Sigmoid colon (tissue), 7 donors: ENCODE measurements around the gene QPCT. TPM values are rescaled to one million over a fixed set of nuclear protein-coding genes. Genes with fewer than 3 reads are reported as not detected.
A peak's percentile ranks its signal among the peaks of the same experiment; 100 is the strongest.

Source experiments
- DNase-seq: peaks from one replicate; pipeline ENCODE4 v3.0.0-alpha.2; 2019
- H3K27ac ChIP-seq, 4 donors: fragments of 200-600 bp; sonication (generic); one replicate each; pipeline ENCODE4 v1.5.1; 2016 to 2019; ENCODE audit warnings: mild to moderate bottlenecking in 1 of 4
- H3K27me3 ChIP-seq, 3 donors: fragments of 200-600 bp; sonication (generic); one replicate each; pipeline ENCODE4 v1.5.1; 2019; ENCODE audit warnings: mild to moderate bottlenecking in 1 of 3
- H3K36me3 ChIP-seq, 4 donors: fragments of 200-600 bp; sonication (generic); one replicate each; pipeline ENCODE4 v1.5.1; 2016 to 2019
- H3K4me1 ChIP-seq, 4 donors: fragments of 200-600 bp; sonication (generic); one replicate each; pipeline ENCODE4 v1.5.1; 2017 to 2019
- H3K4me3 ChIP-seq, 4 donors: fragments of 200-600 bp; sonication (generic); one replicate each; pipeline ENCODE4 v1.5.1; 2017 to 2019; ENCODE audit warnings: mild to moderate bottlenecking in 2 of 4, moderate library complexity in 1 of 4
- H3K9me3 ChIP-seq, 4 donors: fragments of 200-600 bp in 3 of 4; sonication (generic) in 3 of 4; one replicate each; pipeline versions ENCODE4 v1.5.1 to v1.6.1; 2013 to 2019
- CTCF ChIP-seq, 4 experiments: fragments of 450-650 bp in 3 of 4; fragments of 200-600 bp in 1 of 4; IDR thresholded peaks; one replicate each; pipeline ENCODE4 v1.5.1; 2016 to 2019; ENCODE audit warnings: antibody characterized with exemption in 4 of 4, mild to moderate bottlenecking in 3 of 4, moderate library complexity in 2 of 4
- EP300 ChIP-seq, 4 donors: sonication (generic); formaldehyde crosslinking; IDR thresholded peaks; one replicate each; pipeline ENCODE4 v1.6.1; 2017; ENCODE audit warnings: antibody characterized with exemption in 4 of 4
- POLR2A ChIP-seq, 2 donors: fragments of 450-650 bp; IDR thresholded peaks; one replicate each; pipeline ENCODE4 v1.6.1; 2016; ENCODE audit warnings: antibody characterized with exemption in 2 of 2, mild to moderate bottlenecking in 2 of 2, moderate library complexity in 2 of 2
- POLR2AphosphoS5 ChIP-seq, 4 donors: sonication (generic); formaldehyde crosslinking; IDR thresholded peaks; one replicate each; pipeline ENCODE4 v1.6.1; 2017; ENCODE audit warnings: antibody characterized with exemption in 4 of 4
- WGBS, 2 donors: extraction: QIAGEN DNeasy Blood & Tissue Kit; methylation state at CpG; one replicate each; pipeline ENCODE4 v1.1.7; 2013; 5-methylcytosine and 5-hydroxymethylcytosine counted together
- intact Hi-C: fragments of 100-400 bp; cut with DNase I; formaldehyde crosslinking; loops from one replicate; pipeline ENCODE4 v1.15.1; 2023
- polyA plus RNA-seq, 3 donors: library from polyadenylated mRNA; stranded (reverse); fragments of 200-250 nt; gene quantifications; one replicate each; pipeline ENCODE4 v1.2.3, GENCODE V29; 2013
- total RNA-seq, 4 donors: library from RNA; depleted of rRNA; stranded (reverse); fragments of >200 nt; gene quantifications; one replicate each; pipeline ENCODE4 v1.1.0, GENCODE V29; 2016
- donor health status: healthy with polysubstance abuse.
- donor health status: Bipolar disorder and iron deficiency.
- donor health status: healthy.

The QPCT gene
- total and polyA plus RNA-seq, 7 donors: 1.2 to 94.9 (median 65.8) TPM

- Histone ChIP-seq H3K27me3 (no peaks in the 10 kb centered on the region), H3K9me3 (no peaks in the 10 kb centered on the region), H3K4me3 (no peak overlapping the region), H3K27ac (peak overlapping the region in 3 of 4 donors; percentile 85 to 95 (median 85)), H3K4me1 (peaks cover 0 to 26% (median 16%) of the 10 kb centered on the region in 4 donors), H3K36me3 (no peaks in the 10 kb centered on the region)
- DNase-seq: no peak
- TF ChIP-seq CTCF (IDR thresholded peaks at IDR 0.05): no peak
- no peak for TF ChIP-seq POLR2A (IDR thresholded peaks at IDR 0.05)
- TF ChIP-seq POLR2AphosphoS5 (IDR thresholded peaks at IDR 0.05): no peak
- TF ChIP-seq EP300 (IDR thresholded peaks at IDR 0.05): no peak
- 86 to 96% methylated on average over 7 of the region's 7 CpGs for WGBS, 2 donors
- intact Hi-C loops: loop anchor here (2.0 kb wide), 1 partner anchor 16 kb away; no protein-coding TSS in a partner anchor
Observed at GRCh38 chr2:37342591-37343220, 1.7 kb upstream of the QPCT start.

GRCh38 chr2:37343537-37344434 lies 644 bp upstream of the QPCT start:
- H3K9me3 ChIP-seq: no peaks in the 10 kb centered on the region

GRCh38 chr2:37348155-37348554 lies 3.7 kb downstream of the QPCT start:
- H3K4me3 ChIP-seq: no peak overlapping the region
- no peaks in the 10 kb centered on the region for H3K36me3 ChIP-seq
- intact Hi-C loops: loop anchor here (2.0 kb wide), 1 partner anchor 19 kb away; no protein-coding TSS in a partner anchor
- no peak for DNase-seq
- no peaks in the 10 kb centered on the region for H3K27me3 ChIP-seq
- H3K9me3 ChIP-seq: no peaks in the 10 kb centered on the region
- H3K27ac ChIP-seq: no peak overlapping the region
- peaks cover 0 to 49% (median 34%) of the 10 kb centered on the region in 4 donors for H3K4me1 ChIP-seq
- WGBS, 2 donors: 89% methylated on average over 5 of the region's 5 CpGs
- TF ChIP-seq EP300 (IDR thresholded peaks at IDR 0.05) (no peak), CTCF (IDR thresholded peaks at IDR 0.05) (no peak), POLR2AphosphoS5 (IDR thresholded peaks at IDR 0.05) (no peak)

More at GRCh38 chr2:37343537-37344434, 644 bp upstream of the QPCT start:
- TF ChIP-seq POLR2A (IDR thresholded peaks at IDR 0.05) (no peak), POLR2AphosphoS5 (IDR thresholded peaks at IDR 0.05) (peak in 3 of 4 donors; percentile 48 to 58 (median 55)), CTCF (IDR thresholded peaks at IDR 0.05) (peak in 3 of 4 experiments; percentile 24 to 47 (median 26)), EP300 (IDR thresholded peaks at IDR 0.05) (no peak)
- H3K4me1 ChIP-seq: peaks cover 0 to 30% (median 17%) of the 10 kb centered on the region in 4 donors
- no peak for DNase-seq
- intact Hi-C loops: loop anchor here (2.0 kb wide), 2 partner anchors 17 to 33 kb away; no protein-coding TSS in a partner anchor
- H3K27me3 ChIP-seq: no peaks in the 10 kb centered on the region
- H3K36me3 ChIP-seq: no peaks in the 10 kb centered on the region
- H3K4me3 ChIP-seq: peak overlapping the region; percentile 63 to 77 (median 70)
- WGBS, 2 donors: 83% methylated on average over 7 of the region's 7 CpGs
- peak overlapping the region in 3 of 4 donors; percentile 85 to 95 (median 85) for H3K27ac ChIP-seq

GRCh38 chr2:37349231-37349860 lies 4.9 kb downstream of the QPCT start:
- H3K9me3 ChIP-seq: no peaks in the 10 kb centered on the region
- 42 to 53% methylated on average over 3 of the region's 3 CpGs for WGBS, 2 donors
- DNase-seq: no peak
- H3K27me3 ChIP-seq: no peaks in the 10 kb centered on the region
- intact Hi-C loops: loop anchor here (2.0 kb wide), 1 partner anchor 17 kb away; no protein-coding TSS in a partner anchor
- no peak overlapping the region for H3K4me3 ChIP-seq
- H3K36me3 ChIP-seq: no peaks in the 10 kb centered on the region
- H3K4me1 ChIP-seq: peaks cover 0 to 38% (median 24%) of the 10 kb centered on the region in 4 donors
- H3K27ac ChIP-seq: peak overlapping the region in 1 of 4 donors; percentile 2
- TF ChIP-seq EP300 (IDR thresholded peaks at IDR 0.05): no peak
- TF ChIP-seq POLR2A (IDR thresholded peaks at IDR 0.05): no peak
- TF ChIP-seq CTCF (IDR thresholded peaks at IDR 0.05): no peak
- no peak for TF ChIP-seq POLR2AphosphoS5 (IDR thresholded peaks at IDR 0.05)
